Measurements from ENCODE around the gene HS1BP3. TPM values are rescaled to one million over a fixed set of nuclear protein-coding genes. Genes with fewer than 3 reads are reported as not detected.
A peak's percentile ranks its signal among the peaks of the same experiment; 100 is the strongest.

HS1BP3 gene
- total RNA-seq, 1 donor from 2014 or later: 23.8 TPM

DNA sequence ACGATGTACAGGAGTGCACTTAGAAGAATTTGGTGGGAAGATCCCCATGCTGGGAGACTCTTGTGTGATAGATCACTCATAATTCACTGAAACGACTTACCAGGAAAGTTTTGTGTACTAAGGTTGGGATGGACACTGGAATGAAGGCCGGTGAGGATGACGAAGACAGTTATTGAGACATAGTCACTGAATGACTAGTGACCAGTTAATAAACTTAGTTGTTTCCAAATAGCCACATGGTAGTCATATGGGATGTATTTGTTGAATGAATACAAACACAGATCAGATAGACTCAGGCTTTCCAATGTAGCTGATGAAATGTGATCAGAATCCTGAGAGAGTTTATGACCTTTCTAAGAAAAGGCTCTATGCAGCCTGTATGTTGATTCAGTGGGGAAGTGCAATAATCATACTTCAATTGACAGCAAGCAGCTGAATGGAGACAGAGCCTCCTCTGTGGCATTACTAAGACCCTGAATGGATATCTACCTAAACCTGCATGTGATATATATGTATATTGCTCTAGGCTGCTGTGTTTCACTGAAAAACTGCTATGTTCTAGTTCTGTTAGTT lies 36.4 kb upstream of the HS1BP3 start:
- H3K9me3 Mint-ChIP-seq (ENCODE audit: unreplicated experiment): no peaks in the 10 kb centered on the region
- TF ChIP-seq, protein P1, sequence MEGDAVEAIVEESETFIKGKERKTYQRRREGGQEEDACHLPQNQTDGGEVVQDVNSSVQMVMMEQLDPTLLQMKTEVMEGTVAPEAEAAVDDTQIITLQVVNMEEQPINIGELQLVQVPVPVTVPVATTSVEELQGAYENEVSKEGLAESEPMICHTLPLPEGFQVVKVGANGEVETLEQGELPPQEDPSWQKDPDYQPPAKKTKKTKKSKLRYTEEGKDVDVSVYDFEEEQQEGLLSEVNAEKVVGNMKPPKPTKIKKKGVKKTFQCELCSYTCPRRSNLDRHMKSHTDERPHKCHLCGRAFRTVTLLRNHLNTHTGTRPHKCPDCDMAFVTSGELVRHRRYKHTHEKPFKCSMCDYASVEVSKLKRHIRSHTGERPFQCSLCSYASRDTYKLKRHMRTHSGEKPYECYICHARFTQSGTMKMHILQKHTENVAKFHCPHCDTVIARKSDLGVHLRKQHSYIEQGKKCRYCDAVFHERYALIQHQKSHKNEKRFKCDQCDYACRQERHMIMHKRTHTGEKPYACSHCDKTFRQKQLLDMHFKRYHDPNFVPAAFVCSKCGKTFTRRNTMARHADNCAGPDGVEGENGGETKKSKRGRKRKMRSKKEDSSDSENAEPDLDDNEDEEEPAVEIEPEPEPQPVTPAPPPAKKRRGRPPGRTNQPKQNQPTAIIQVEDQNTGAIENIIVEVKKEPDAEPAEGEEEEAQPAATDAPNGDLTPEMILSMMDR (IDR thresholded peaks at IDR 0.05; ENCODE audit: partially characterized antibody, unreplicated experiment): no peak
- H3K36me3 Mint-ChIP-seq (ENCODE audit: unreplicated experiment): no peaks in the 10 kb centered on the region
- H3K4me3 Mint-ChIP-seq (ENCODE audit: unreplicated experiment): no peak overlapping the region
- DNase-seq: no peak
- H3K27ac Mint-ChIP-seq (ENCODE audit: unreplicated experiment): no peak overlapping the region
- H3K27me3 Mint-ChIP-seq (ENCODE audit: unreplicated experiment): peaks cover 2% of the 10 kb centered on the region
- no peaks in the 10 kb centered on the region for H3K4me1 Mint-ChIP-seq (ENCODE audit: low read depth, unreplicated experiment)

DNA sequence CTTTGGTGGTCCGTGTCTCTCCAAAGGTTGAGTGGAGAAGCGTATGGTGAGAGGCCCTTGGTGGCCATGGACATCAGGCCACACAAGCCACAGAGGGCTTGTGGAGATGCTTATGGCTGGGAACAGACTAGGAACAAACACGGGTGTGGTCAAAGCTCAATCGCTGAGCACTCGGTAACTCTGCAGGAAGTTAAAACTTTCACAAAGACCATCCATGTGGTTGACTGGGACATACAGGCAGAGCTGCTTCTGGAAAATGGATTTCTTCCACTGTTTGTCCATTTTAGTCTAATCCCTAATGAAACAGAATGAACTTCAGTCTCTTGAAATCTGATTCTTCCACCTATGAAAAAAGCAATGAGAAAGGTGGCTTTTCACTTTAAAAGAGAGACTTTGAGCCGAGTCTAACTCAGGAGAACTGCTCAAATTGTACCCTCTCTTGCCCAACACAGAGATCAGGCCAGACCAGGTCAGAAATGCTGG lies 33.7 kb upstream of the HS1BP3 start:
- no peaks in the 10 kb centered on the region for H3K36me3 Mint-ChIP-seq (ENCODE audit: unreplicated experiment)
- H3K27ac Mint-ChIP-seq (ENCODE audit: unreplicated experiment): no peak overlapping the region
- TF ChIP-seq, protein P1 (IDR thresholded peaks at IDR 0.05; ENCODE audit: partially characterized antibody, unreplicated experiment): no peak
- no peaks in the 10 kb centered on the region for H3K4me1 Mint-ChIP-seq (ENCODE audit: low read depth, unreplicated experiment)
- H3K9me3 Mint-ChIP-seq (ENCODE audit: unreplicated experiment): no peaks in the 10 kb centered on the region
- no peak for DNase-seq
- H3K4me3 Mint-ChIP-seq (ENCODE audit: unreplicated experiment): no peak overlapping the region
- peaks cover 3% of the 10 kb centered on the region for H3K27me3 Mint-ChIP-seq (ENCODE audit: unreplicated experiment)

GRCh38 chr2:20682167-20682920 lies 31.4 kb upstream of the HS1BP3 start:
- Mint-ChIP-seq H3K4me3 (ENCODE audit: unreplicated experiment) (no peak overlapping the region), H3K27me3 (ENCODE audit: unreplicated experiment) (peaks cover 3% of the 10 kb centered on the region), H3K27ac (ENCODE audit: unreplicated experiment) (no peak overlapping the region), H3K9me3 (ENCODE audit: unreplicated experiment) (no peaks in the 10 kb centered on the region), H3K4me1 (ENCODE audit: low read depth, unreplicated experiment) (no peaks in the 10 kb centered on the region), H3K36me3 (ENCODE audit: unreplicated experiment) (no peaks in the 10 kb centered on the region)
- peak; percentile 48 for DNase-seq
- TF ChIP-seq, protein P1 (IDR thresholded peaks at IDR 0.05; ENCODE audit: partially characterized antibody, unreplicated experiment): peak; percentile 37

DNA sequence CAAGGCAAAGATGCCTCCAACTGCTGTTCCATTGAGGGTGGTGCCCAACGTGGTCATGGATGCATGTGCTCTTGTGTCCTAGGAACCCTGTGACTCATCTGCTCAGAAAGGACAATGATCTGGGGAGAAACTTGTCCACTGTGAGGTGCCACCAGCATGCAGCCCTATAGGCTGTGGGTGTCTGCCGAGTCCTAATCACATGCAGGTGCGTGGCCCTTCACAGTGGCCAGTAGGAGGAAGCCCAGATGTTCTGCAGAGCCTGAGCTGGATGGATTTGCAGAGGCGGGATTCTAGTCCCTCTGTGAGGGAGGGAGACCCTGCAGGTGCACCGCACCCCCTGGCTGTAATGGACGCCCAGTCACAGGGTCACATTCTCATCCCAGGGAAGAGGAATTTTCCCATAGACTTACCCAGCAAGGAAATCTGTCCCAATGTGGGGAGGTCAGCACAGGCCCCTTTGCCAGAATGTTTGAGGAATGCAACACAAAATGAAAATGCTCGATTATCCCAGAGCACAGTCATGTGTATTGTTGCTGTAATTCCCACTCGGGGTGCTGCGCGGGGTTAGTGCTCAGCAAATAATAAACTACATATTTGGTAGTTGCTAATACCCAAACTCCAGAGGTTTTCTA lies 30.0 kb upstream of the HS1BP3 start:
- H3K9me3 Mint-ChIP-seq (ENCODE audit: unreplicated experiment): no peaks in the 10 kb centered on the region
- no peak for DNase-seq
- H3K4me3 Mint-ChIP-seq (ENCODE audit: unreplicated experiment): no peak overlapping the region
- no peaks in the 10 kb centered on the region for H3K36me3 Mint-ChIP-seq (ENCODE audit: unreplicated experiment)
- no peaks in the 10 kb centered on the region for H3K4me1 Mint-ChIP-seq (ENCODE audit: low read depth, unreplicated experiment)
- H3K27ac Mint-ChIP-seq (ENCODE audit: unreplicated experiment): no peak overlapping the region
- H3K27me3 Mint-ChIP-seq (ENCODE audit: unreplicated experiment): peaks cover 3% of the 10 kb centered on the region
- TF ChIP-seq, protein P1 (IDR thresholded peaks at IDR 0.05; ENCODE audit: partially characterized antibody, unreplicated experiment): no peak

DNA sequence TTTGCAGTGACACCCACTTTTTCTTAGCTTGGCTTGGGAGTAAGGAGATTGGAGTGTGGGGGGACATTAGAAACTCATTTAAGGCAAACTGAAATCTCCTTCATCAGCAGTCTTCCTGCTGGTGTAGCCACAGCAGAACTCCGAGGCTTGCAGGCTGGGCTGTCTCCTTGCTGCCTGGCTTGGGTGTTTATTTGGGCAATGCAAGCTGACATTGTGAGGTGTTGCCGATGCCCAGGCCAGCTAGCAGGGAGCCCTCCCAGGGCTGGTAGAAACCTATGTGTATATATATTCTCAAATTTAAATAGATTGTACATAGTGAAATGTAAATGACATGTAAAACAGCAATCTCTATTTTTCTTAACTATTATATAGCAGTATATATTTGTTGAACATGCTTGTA lies 27.9 kb upstream of the HS1BP3 start:
- H3K9me3 Mint-ChIP-seq (ENCODE audit: unreplicated experiment): peaks cover 2% of the 10 kb centered on the region
- no peaks in the 10 kb centered on the region for H3K36me3 Mint-ChIP-seq (ENCODE audit: unreplicated experiment)
- DNase-seq: no peak
- peaks cover 6% of the 10 kb centered on the region for H3K27me3 Mint-ChIP-seq (ENCODE audit: unreplicated experiment)
- H3K27ac Mint-ChIP-seq (ENCODE audit: unreplicated experiment): no peak overlapping the region
- H3K4me3 Mint-ChIP-seq (ENCODE audit: unreplicated experiment): no peak overlapping the region
- H3K4me1 Mint-ChIP-seq (ENCODE audit: low read depth, unreplicated experiment): peaks cover 2% of the 10 kb centered on the region
- TF ChIP-seq, protein P1 (IDR thresholded peaks at IDR 0.05; ENCODE audit: partially characterized antibody, unreplicated experiment): no peak

All from glutamatergic neuron (in vitro differentiated cells).